GM19193 (cell line): Measurements from ENCODE around the gene CEACAM20.

Experiments
- POLR2A ChIP-seq: IDR thresholded peaks from 4 replicates; pipeline ENCODE4 v1.6.1; 2011; ENCODE audit not compliant: insufficient read depth, insufficient read length; ENCODE audit errors: extremely low read depth

CEACAM20 gene

DNA sequence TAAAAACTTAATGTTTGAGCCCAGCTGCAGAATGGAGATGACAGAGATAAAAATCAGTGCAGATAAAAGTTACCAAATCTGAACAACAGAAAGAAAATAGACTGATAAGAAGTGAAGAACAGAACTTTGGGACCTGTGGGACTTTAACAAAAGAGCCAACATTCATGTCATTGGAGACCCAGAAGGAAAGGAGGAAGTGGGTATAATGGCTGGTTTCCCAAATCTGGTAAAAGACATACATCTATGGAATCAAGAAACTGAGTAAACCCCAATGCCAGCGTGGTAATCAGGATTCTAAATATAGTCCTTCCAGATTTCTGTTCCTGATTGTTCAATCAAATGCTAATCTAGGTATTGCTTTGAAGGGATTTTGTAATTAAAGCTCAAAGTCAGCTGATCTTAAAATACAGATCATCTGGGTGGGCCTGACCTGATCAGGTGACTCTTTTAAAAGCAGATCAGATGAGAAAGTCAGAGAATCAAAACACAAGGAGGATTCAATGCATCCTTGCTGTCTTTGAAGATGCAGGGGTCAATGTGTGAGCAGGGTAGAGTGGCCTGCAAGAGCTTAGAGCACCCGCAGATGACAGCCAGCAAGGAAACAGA lies 25.3 kb upstream of the CEACAM20 start:
- no peak for TF ChIP-seq POLR2A

DNA sequence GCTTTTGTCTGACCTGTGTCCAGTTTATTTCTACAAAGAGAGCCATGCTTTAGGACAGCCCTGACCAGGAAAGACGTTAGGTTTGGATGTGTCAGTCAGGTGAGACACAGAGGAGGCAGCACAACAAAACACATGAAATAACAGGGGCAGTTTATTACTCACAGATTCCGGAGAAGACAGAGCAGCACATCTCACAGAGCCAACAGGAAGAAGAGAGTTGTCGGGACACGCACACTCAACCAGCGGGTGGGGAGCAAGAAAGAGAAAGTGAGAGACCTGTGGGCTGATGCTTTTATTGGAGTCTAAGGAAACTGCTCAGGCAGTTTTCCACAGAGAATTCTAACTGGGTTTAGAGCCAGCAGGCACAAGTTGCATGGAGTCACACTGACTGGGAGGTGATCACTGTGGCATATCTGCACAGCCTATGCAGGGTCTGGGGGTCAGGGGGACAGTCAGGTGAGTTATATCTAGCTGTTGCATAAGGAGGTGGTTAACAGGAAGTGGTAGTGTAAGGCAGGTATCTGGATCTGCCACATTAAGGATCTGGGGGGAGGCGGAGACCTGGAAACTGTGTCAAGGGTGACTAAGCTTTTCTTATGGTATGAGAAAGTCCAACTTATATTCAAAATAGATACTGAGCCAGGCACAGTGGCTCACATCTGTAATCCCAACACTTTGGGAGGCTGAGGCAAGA lies 24.1 kb upstream of the CEACAM20 start:
- TF ChIP-seq POLR2A: no peak

DNA sequence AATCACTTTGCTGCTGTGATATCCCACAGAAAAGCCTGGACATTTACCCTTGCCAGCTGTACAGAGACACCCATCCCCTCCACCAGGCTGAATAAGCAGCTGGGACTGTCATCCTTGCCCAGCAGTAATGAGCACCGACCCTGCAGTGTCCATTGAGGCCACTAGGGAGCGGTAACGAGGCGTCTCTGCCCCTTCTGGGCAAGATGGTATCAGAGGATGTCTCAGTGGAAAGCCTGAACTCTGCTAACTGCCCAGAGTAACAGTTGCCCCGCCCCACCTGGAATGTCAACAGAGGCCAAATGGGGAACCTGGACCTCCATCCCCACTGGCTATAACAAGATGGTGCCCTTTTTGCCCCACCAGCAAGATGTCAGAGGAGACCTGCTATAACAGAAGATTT lies 22.8 kb upstream of the CEACAM20 start:
- no peak for TF ChIP-seq POLR2A

DNA sequence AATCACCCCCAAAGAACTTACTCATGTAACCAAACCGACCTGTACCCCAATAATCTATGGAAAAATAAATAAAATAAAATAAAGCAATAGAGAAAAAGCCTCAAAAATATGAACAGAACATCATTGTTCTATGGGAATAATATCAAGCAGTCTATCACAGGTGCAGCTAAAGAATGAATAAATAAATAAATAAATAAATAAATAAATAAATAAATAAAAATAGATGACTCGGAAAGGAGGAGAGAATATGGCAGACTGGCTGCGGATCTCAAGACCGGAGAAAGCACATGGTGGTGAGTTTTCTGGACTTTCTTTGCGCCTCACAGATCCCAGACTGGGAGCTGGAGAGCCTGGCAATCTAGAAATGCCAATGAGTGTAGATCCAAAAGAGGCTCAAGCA lies 22.4 kb upstream of the CEACAM20 start:
- TF ChIP-seq POLR2A: no peak

DNA sequence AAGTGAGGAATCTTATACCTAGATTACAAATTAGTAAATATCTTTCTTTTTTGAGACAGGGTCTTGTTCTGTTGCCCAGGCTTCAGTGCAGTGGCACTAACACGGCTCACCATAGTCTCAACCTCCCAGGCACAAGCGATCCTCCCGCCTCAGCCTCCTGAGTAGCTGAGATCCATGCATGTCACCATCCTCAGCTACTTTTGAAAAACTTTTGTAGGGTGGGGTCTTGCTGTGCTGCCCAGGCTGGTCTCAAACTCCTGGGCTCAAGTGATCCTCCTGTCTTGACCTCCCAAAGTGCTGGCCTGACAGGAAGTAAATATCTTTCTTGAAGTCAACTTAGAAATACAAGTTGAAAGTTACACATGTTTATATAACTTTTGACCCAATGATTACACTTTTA lies 20.0 kb upstream of the CEACAM20 start:
- TF ChIP-seq POLR2A: no peak

DNA sequence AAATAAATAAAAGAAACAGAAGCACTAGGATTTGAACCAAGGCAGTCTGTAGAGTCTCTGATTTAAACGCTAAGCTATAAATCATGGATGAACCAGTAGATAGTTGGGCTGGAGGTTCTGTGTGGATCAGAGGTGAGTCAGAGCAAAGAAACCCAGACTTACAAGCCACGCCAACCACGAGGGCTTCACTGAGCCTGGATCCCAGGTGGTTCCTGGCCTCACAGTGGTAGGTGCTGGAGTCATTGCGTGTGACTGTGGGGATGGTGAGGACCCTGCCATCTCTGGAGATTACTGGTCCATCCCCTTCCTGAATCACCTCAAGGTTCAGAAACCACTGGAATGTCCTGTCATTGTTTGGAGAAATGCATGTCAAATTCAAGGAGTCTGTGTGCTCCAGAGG lies 19.3 kb upstream of the CEACAM20 start:
- TF ChIP-seq POLR2A: no peak

DNA sequence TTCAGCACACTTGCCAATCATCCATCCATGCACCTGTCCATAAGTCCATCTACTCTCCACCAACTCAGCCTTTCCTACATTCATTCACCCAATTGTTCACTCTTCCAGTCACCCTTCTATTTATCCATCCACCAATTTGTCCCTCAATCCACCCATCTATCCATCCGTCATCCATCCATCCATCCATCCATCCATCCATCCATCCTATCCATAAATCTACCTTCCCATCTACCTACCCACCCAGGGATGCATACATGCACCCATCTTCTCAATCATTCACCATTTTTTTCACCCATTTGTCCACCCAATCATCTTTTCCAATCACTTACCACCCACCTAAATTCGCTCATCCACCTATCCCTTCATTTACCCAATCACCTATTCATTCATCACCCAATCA lies 14.6 kb upstream of the CEACAM20 start:
- no peak for TF ChIP-seq POLR2A

DNA sequence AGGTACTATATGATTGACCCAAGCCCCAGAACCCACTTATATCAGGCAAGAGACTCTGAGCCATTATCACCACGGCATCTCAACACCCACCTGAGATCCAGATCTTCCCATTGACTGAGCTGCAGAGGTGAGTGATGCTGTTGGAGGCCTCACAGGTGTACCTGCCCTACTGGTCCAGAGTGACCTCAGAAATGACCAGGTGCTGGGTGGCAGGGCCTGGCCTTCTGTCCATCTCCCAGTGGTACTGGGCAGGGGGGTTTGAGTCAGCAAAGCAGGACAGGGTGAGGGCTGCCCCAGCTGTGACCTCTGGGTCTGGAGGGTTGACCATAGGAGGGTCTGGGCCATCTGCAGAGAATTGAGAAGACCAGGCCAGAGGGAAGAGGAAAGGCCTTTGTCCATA lies 13.2 kb upstream of the CEACAM20 start:
- TF ChIP-seq POLR2A: no peak

DNA sequence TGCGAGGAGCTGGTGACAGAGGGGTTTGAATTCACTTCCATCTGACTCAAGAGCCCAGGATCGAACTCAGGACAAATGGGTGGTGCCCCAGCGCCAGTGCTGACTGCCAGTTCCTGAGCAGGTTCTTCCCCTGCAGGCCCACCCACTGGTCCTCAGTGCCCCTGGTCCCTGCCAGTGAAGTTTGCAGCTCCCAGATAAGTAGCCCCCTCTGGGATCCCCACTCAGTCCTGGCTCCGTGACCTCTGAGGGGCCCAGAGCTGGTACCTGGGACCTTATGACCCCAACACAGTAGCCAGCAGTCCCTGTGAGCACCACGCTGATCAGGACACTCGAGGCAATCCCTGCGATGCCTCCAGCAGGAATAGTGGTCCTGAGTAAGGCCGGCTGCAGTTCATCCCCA lies 11.3 kb upstream of the CEACAM20 start:
- no peak for TF ChIP-seq POLR2A

DNA sequence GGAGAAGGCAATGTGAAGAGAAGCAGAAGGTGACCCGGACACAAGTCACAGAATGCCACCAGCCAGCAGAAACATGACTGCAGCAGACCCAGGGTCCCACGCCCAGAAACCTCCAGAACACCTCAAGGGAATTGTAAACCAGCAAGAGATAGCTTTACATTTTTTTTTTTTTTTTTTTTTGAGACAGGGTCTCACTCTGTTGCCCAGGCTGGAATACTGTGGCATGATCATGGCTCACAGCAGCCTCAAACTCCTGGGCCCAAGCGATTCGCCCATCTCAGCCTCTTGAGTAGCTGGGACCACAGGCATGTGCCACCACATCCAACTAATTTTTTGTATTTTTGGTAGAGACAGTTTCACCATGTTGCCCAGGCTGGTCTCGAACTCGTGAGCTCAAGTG lies 10.5 kb upstream of the CEACAM20 start:
- no peak for TF ChIP-seq POLR2A

DNA sequence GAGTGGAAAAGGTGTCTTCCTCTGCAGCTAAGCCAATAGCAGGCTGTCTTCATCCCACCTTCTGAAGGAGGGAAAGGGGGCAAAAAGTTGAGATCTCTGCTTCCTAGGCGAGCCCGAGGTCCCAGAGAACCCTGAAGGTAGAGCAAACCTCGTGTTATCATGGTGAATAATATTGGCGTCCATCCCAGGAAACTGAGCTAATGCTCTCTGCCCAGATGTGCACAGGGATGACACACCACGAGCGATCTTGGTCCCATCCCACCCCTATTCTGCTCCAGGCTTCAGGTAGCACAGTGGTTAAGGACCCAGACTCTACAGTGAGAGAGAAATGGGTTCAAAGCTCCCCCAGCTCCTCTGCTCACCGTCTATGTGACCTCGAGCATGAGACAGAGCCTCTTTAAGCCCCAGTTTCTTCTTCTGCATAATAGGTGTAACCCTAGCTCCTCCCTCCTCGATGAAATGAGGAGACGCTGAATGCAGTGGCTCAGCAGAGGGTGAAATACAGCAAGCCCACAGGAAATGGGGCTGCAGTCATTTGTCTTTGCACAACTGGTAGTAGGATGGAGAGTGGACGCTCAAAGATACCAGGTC lies 9.9 kb upstream of the CEACAM20 start:
- TF ChIP-seq POLR2A: no peak

DNA sequence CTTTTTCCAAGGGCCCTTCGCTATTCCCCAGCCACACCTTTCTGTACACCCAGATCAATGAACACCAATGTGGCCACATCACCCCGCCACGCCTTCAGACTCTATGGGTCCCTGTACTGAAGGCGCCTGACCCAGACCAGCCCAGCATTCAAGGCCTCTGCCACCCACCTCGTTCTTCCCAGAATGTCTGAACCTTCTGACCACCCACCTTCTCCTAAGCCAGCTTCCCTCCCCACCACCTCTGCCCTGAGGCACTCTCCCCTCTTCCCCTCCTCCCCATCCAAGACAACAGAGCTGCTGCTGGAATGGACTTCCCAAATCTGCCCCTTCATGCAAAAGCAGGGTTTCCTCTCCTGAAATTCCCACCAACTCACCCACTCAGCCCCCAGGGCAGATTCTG lies 3.3 kb upstream of the CEACAM20 start:
- no peak for TF ChIP-seq POLR2A

DNA sequence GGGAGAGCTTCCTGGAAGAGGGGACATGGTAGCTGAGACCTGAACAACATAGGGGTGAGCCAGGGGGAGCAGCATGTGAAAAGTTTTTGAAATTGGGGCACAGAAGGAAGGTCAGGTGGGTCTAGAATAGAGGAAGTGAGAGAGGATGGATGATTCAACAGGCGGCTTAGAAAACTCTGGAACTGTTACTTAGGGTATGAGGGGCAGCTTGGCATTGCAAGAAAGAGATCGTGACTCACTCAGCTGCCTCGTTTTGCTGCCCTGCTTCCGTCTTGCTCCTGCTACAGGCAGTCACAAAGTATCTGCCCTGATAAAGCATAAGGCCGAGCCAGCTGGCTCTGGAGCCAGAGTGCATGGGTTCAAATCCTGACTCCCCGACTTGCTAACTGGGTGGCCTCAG lies 1.3 kb upstream of the CEACAM20 start:
- TF ChIP-seq POLR2A: no peak

DNA sequence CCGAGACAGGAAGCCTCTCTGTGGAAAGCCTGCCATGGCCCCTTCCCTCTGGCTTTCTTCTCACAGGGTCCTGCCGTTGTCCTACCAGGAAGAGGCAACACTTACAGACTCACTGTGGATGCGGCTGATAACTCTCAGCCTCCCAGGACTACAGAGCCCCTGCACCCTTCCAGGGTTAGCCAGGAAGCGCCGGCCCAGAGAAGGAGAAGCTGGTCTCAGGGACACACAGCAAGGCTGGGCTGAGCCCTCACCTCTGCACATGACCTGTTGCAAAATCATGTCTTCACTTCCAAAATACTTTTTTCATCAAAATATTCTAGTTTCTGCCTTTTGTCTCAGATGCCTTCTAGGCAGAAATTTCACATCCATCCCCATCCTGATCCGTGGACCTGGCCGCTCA lies 1.9 kb downstream of the CEACAM20 start:
- no peak for TF ChIP-seq POLR2A

DNA sequence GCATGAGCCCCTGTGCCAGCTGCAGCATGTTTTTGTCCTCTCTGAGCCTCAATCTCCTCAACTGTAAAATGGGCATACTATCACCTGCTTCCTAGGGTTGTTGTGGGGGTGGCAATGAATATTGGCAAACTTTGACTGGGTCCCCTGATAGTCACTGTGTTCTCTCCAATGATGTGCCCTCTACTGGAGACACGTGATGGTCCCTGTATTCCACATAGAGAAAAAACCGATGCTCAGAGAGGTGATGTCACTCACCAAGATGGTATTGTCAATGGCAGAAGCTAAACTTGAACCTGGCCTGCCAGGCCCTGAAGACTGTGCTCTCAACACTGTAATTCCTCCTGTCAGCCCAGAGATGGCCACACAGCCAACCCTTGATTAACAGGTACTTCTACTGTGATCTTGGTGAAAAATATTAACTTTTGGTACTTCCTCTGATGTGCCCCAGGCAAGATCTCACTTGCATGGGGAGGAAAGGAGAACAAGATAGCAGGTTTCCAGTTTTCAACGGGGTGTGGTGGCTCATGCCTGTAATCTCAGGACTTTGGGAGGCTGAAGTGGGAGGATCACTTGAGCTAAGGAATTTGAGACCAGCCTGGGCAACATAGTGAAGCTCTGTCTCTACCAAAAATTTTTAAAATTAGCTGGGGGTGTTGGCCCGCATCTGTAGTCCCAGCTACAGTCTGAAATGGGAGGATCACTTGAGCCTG lies 3.6 kb downstream of the CEACAM20 start:
- no peak for TF ChIP-seq POLR2A

DNA sequence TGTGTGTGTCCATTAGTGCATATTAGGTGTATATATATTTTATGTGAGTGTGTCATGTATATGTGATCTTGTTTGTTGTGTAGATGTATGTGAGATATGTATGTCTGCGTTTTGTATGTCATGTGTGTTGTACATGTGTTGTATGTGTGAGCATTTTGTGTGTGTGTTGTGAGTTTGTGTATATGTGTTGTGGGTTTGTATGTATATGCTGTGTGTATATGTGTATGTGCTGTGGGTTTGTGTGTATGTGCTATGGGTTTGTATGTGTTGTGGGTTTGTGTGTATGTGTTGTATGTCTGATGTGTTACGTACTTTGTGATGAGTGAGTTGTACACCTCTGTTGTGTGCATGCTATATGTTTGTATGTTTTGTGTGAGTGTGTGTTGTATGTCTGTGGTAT lies 8.1 kb downstream of the CEACAM20 start:
- no peak for TF ChIP-seq POLR2A
